Fibroblast of mammary gland (primary cell): ENCODE measurements around the gene ITGB1BP1.
A peak's percentile ranks its signal among the peaks of the same experiment; 100 is the strongest.
"Not testable (repeated sequence)": the region's sequence is repeated elsewhere in the genome, so short reads cannot be mapped to it uniquely, and the experiment has no call there.

Experiments used
- DNase-seq: peaks from one replicate; pipeline ENCODE4 v3.0.0-alpha.2; 2010; ENCODE audit warnings: low read depth
- H3K4me3 ChIP-seq: 2 replicates; pipeline ENCODE4 v1.5.1; 2011; ENCODE audit warnings: low read depth, mild to moderate bottlenecking, low read length, moderate library complexity; ENCODE audit not compliant: control insufficient read depth
- TF ChIP-seq, protein P1 (sequence below): conservative IDR thresholded peaks from 2 replicates; pipeline ENCODE4 v1.5.1; 2011; ENCODE audit warnings: low read depth, low read length, inconsistent platforms; ENCODE audit not compliant: control insufficient read depth, insufficient read depth

Gene ITGB1BP1

DNA sequence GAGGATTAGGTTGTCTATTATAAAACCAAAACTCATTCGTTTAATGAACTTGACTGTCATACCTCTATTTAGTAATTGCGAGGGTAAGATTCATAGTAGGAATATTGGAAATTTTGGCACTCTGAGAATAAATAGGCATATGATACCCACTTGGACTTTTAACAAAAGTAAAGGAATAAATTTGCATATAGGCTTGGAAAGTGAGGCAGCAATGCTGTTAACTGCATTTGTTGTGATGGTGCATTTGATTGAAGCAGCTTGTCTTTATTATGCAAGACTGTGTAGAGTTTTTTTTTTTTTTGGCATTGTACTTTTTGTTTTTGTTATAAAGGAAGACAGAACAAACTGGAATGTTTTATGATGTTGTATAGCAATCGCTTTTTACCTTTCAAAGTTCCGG, 18.9 kb downstream of the ITGB1BP1 start:
- TF ChIP-seq, protein P1, sequence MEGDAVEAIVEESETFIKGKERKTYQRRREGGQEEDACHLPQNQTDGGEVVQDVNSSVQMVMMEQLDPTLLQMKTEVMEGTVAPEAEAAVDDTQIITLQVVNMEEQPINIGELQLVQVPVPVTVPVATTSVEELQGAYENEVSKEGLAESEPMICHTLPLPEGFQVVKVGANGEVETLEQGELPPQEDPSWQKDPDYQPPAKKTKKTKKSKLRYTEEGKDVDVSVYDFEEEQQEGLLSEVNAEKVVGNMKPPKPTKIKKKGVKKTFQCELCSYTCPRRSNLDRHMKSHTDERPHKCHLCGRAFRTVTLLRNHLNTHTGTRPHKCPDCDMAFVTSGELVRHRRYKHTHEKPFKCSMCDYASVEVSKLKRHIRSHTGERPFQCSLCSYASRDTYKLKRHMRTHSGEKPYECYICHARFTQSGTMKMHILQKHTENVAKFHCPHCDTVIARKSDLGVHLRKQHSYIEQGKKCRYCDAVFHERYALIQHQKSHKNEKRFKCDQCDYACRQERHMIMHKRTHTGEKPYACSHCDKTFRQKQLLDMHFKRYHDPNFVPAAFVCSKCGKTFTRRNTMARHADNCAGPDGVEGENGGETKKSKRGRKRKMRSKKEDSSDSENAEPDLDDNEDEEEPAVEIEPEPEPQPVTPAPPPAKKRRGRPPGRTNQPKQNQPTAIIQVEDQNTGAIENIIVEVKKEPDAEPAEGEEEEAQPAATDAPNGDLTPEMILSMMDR = no peak
- no peak for DNase-seq
- H3K4me3 ChIP-seq = no peak overlapping the region

DNA sequence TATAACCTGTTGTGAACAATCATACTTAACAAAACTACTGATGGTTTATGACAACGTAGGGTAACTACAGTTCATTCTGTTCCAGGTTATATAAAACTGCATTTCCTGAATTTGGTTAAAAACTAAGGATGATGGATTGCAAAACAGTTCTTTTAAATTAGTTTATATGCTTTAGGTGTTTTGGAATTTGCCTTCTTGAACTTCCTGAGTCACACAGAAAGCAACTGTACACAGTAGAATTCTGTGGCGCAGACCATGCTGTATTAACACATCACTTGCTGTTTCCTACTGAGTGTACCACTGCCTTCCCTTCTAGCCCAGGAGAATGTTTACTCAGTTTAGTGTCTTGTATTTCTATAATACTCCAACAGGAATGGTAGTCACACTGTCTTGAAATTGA, 19.4 kb downstream of the ITGB1BP1 start:
- TF ChIP-seq, protein P1 = no peak
- no peak overlapping the region for H3K4me3 ChIP-seq
- DNase-seq = peak; percentile 50

DNA sequence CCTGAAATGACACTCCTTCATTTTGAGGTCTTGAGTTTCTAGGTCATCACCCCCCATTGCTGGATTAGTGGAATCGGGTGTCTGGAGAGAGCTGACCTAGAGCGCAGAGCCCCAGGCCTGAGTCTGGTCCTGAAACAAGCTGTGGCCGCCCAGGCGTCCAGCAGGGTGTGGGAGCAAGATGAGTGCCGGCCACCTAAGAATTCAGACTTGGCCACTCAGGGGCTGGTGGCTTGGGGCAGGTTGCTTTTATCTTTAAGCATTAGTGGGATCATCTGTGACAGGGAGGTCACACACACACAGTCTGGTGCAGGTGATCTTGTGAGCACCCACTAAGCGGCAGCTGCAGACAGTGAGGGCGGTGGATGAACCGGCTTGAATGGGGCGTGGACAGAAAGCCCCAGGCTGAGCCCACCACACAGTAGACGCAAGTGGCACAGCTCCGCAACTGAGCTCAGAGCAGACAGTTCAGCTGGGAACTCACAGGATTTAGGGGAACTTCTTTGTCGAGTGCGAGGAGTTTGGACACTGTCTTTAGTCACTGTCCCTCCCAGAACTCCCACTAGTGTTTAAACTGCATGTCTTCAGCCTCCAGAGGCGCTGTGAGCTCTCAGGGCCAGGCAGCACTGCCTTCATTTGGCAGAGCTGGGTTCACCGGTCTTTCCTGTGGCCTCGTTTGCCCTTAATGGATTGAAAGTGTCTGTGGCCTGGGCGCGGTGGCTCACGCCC, 21.5 kb downstream of the ITGB1BP1 start:
- DNase-seq = no peak
- TF ChIP-seq, protein P1 = no peak
- H3K4me3 ChIP-seq = no peak overlapping the region

DNA sequence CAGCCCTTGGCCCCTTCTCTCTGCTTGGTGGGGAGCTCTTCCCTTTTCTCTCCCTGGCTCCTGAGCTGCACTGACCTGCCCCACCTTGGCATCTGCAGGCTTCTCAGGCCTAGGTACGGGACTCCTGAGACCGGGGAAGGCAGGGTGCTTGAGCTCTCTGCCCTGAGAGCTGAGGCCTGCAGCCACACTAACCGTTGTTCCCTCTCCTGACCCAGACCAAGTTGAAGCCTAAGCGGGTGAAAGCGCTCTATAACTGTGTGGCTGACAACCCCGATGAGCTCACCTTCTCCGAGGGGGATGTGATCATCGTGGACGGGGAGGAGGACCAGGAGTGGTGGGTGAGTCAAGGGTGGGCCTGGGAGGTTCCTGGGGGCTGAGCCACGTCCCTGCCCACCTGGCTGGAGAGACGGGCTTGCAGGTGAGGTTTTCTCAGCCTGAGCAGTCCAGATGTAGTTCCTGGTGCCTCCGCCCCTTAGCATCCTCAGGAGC, 22.2 kb downstream of the ITGB1BP1 start:
- DNase-seq = no peak
- no peak overlapping the region for H3K4me3 ChIP-seq
- TF ChIP-seq, protein P1 = no peak

DNA sequence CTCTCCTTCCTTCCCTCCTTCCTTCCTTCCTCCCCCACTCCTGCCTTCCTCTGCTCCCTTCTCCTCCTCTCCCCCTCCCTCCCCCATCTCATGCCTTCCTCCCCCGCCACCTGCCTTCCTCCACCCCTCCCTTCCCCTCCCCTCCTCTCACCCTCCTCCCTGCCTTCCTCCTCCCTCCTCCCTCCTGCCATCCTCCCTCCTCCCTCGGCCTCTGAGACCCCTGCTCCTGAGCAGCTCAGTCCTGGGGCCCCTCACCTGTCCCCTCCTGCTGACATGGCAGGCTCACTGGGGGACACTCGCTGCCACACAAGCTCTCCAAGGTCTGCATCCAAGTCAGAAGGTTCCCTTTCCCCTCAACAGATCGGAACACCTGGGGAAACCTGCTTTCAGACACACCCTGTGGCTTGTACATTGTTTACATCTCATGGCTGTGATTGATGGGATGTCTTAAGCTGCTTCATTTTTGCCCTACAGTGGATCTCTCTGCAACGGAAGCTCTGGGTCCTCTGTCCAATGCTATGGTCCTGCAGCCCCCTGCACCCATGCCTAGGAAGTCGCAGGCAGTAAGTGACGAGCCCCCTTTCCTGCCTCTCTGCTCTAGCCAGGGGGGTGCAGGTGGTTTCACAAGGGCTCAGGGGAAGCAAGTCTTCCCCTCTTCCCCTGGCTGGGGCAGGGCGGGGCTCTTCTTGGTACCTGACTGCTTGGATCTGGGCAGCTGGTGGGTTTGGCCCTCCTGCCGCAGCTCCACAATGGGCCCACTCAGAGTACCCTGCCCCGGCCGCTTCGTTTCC, 22.9 kb downstream of the ITGB1BP1 start:
- TF ChIP-seq, protein P1 = no peak
- no peak overlapping the region for H3K4me3 ChIP-seq
- DNase-seq = no peak

DNA sequence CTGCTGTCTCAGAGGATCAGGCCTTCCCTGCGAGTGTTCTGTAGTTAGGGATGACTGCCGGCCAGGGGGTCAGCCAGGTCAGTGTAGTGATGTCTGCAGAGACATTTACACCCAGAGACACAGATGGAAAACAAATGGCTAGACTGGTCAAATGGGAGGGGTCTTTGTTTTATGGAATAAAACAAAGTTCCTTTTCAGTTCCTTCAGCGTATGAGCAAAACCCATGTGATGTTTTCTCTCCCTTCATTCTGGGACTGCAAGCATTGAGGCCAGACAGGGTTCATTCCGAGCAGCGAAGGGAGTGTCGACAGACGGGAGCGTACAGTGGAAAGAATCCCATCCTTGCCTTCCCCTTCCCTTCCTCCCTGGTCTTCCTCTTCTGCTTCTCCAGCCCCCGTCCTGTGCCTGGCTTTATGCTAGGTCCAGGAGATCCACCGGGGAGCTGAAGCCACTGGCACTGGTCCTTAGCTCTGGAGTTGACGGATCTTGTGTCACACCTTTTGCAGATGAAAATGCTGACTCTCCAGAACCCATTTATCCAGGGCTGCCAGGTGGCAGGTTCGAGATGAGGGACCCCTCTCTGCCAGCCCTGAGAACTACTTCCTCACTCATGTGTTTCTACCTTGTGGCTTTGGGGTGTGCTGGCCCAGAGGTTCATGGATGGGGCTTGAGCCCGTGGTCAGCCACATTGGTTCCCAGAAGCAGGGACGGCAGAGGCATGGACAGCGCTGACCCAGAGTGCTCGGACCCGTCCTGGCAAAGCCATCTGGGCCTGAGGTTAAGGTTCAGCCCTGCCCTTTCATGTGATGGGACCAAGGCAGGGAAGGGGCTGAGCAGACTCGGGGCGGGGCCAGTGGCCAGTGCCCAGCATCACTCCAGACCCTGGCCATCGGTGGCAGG, 24.2 kb downstream of the ITGB1BP1 start:
- H3K4me3 ChIP-seq = no peak overlapping the region
- no peak for DNase-seq
- TF ChIP-seq, protein P1 = no peak

DNA sequence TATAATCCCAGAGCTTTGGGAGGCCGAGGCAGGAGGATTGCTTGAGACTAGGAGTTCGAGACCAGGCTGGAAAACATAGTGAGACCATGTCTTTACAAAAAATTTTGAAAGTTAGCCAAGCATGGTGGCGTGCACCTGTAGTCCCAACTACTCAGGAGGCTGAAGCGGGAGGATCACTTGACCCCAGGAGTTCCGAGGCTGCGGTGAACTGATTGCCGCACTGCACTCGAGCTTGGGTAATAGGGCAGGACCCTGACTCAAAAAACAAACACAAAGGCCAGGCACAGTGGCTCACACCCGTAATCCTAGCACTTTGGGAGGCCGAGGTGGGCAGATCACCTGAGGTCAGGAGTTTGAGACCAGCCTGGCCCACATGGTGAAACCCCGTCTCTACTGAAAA, 25.1 kb downstream of the ITGB1BP1 start:
- H3K4me3 ChIP-seq = not testable (repeated sequence)

More for the DNA sequence above, 25.1 kb downstream of the ITGB1BP1 start:
- DNase-seq = not testable (repeated sequence)
